Mesendoderm (in vitro differentiated cells): ENCODE data around the gene DCAF4.

ENCODE experiments used
- DNase-seq: peaks from one replicate; pipeline ENCODE4 v3.0.0; 2013
- H2AK5ac ChIP-seq: 2 replicates; pipeline ENCODE4 v1.6.1; 2013; ENCODE audit warnings: low read length, inconsistent platforms
- H2BK120ac ChIP-seq: 2 replicates; pipeline ENCODE4 v1.6.1; 2013; ENCODE audit warnings: low read depth, mild to moderate bottlenecking, low read length, moderate library complexity, mixed read lengths
- H2BK15ac ChIP-seq: replicated peaks from 2 replicates; pipeline ENCODE4 v1.6.1; 2013; ENCODE audit warnings: low read depth, mild to moderate bottlenecking, moderate library complexity
- H2BK5ac ChIP-seq: 2 replicates; pipeline ENCODE4 v1.6.1; 2013; ENCODE audit warnings: low read length, inconsistent platforms
- H3K18ac ChIP-seq: 2 replicates; pipeline ENCODE4 v1.6.1; 2013; ENCODE audit warnings: mild to moderate bottlenecking, low read length, mixed read lengths
- H3K23ac ChIP-seq: one replicate; pipeline ENCODE4 v1.6.1; 2013; ENCODE audit warnings: low read length
- H3K27ac ChIP-seq: 2 replicates; pipeline ENCODE4 v1.5.1; 2013; ENCODE audit warnings: low read depth, mild to moderate bottlenecking, inconsistent platforms, low read length, moderate library complexity
- H3K27me3 ChIP-seq: 2 replicates; pipeline ENCODE4 v1.6.1; 2013; ENCODE audit warnings: low read length, control low read depth, mild to moderate bottlenecking, inconsistent platforms; ENCODE audit not compliant: insufficient read depth, poor library complexity
- H3K36me3 ChIP-seq: 2 replicates; pipeline ENCODE4 v1.6.1; 2013; ENCODE audit warnings: low read length, inconsistent platforms; ENCODE audit not compliant: control insufficient read depth, insufficient read depth
- H3K4ac ChIP-seq: one replicate; pipeline ENCODE4 v1.6.1; 2013; ENCODE audit warnings: low read depth, mild to moderate bottlenecking, low read length, moderate library complexity
- H3K4me1 ChIP-seq: 2 replicates; pipeline ENCODE4 v1.6.1; 2013; ENCODE audit warnings: low read depth, low read length, inconsistent platforms; ENCODE audit not compliant: control insufficient read depth
- H3K4me2 ChIP-seq: 2 replicates; pipeline ENCODE4 v1.6.1; 2013; ENCODE audit warnings: low read length
- H3K4me3 ChIP-seq: 2 replicates; pipeline ENCODE4 v1.5.1; 2013; ENCODE audit warnings: mild to moderate bottlenecking, low read length
- H3K56ac ChIP-seq: one replicate; pipeline ENCODE4 v1.6.1; 2013; ENCODE audit warnings: low read length
- H3K79me1 ChIP-seq: 2 replicates; pipeline ENCODE4 v1.6.1; 2013; ENCODE audit warnings: low read length, inconsistent platforms
- H3K79me2 ChIP-seq: 2 replicates; pipeline ENCODE4 v1.6.1; 2013; ENCODE audit warnings: mild to moderate bottlenecking, low read length; ENCODE audit not compliant: control insufficient read depth, insufficient read depth
- H3K9ac ChIP-seq: 2 replicates; pipeline ENCODE4 v1.6.1; 2013; ENCODE audit warnings: low read length, inconsistent platforms
- H4K5ac ChIP-seq: one replicate; pipeline ENCODE4 v1.6.1; 2013; ENCODE audit warnings: low read length
- H4K8ac ChIP-seq: one replicate; pipeline ENCODE4 v1.6.1; 2013; ENCODE audit warnings: low read depth, mild to moderate bottlenecking, control low read depth, low read length, moderate library complexity
- WGBS: extraction: QIAGEN DNeasy Blood & Tissue Kit; methylation state at CpG from one replicate; pipeline ENCODE4 v1.1.7; 2013; ENCODE audit warnings: low lambda C conversion rate, missing lambda C conversion rate; ENCODE audit not compliant: insufficient coverage; ENCODE audit errors: extremely low coverage; 5-methylcytosine and 5-hydroxymethylcytosine counted together

Gene DCAF4

GRCh38 chr14:72898448-72898847 lies 27.8 kb upstream of the DCAF4 start:
- DNase-seq = no peak
- Histone ChIP-seq H4K8ac (no peak overlapping the region), H3K4ac (no peak overlapping the region), H2BK15ac (no peak overlapping the region), H3K23ac (no peak overlapping the region), H2BK120ac (no peak overlapping the region), H3K4me1 (no peaks in the 10 kb centered on the region), H3K79me2 (no peaks in the 10 kb centered on the region), H3K27ac (no peak overlapping the region), H3K79me1 (no peaks in the 10 kb centered on the region), H3K36me3 (no peaks in the 10 kb centered on the region), H4K5ac (no peak overlapping the region), H2BK5ac (no peak overlapping the region), H3K9ac (no peak overlapping the region), H3K27me3 (no peaks in the 10 kb centered on the region), H2AK5ac (no peak overlapping the region), H3K56ac (no peak overlapping the region), H3K4me3 (no peak overlapping the region), H3K4me2 (no peak overlapping the region), H3K18ac (no peak overlapping the region)
- no CpG with 5 or more reads among the region's 3 CpGs for WGBS

GRCh38 chr14:72901361-72901760 lies 24.9 kb upstream of the DCAF4 start:
- H4K8ac ChIP-seq = no peak overlapping the region
- H3K18ac ChIP-seq = no peak overlapping the region
- no peak for DNase-seq
- H3K4me2 ChIP-seq = no peak overlapping the region
- no CpG with 5 or more reads among the region's 3 CpGs for WGBS
- H3K9ac ChIP-seq = no peak overlapping the region
- H2AK5ac ChIP-seq = no peak overlapping the region
- no peak overlapping the region for H3K4ac ChIP-seq
- no peak overlapping the region for H3K56ac ChIP-seq
- no peaks in the 10 kb centered on the region for H3K79me1 ChIP-seq
- no peak overlapping the region for H2BK15ac ChIP-seq
- H3K23ac ChIP-seq = no peak overlapping the region
- no peak overlapping the region for H4K5ac ChIP-seq
- H2BK5ac ChIP-seq = no peak overlapping the region
- no peaks in the 10 kb centered on the region for H3K79me2 ChIP-seq
- no peak overlapping the region for H3K4me3 ChIP-seq
- no peak overlapping the region for H3K27ac ChIP-seq
- no peak overlapping the region for H2BK120ac ChIP-seq
- H3K27me3 ChIP-seq = no peaks in the 10 kb centered on the region
- H3K4me1 ChIP-seq = no peaks in the 10 kb centered on the region
- H3K36me3 ChIP-seq = no peaks in the 10 kb centered on the region

- no peak overlapping the region for H3K23ac ChIP-seq
- no peak overlapping the region for H3K4me3 ChIP-seq
- no peak overlapping the region for H2BK5ac ChIP-seq
- H3K36me3 ChIP-seq = no peaks in the 10 kb centered on the region
- no peaks in the 10 kb centered on the region for H3K4me1 ChIP-seq
- no peak overlapping the region for H3K4ac ChIP-seq
- no peak overlapping the region for H3K18ac ChIP-seq
- H2AK5ac ChIP-seq = no peak overlapping the region
- no peak overlapping the region for H2BK120ac ChIP-seq
- no peak overlapping the region for H4K8ac ChIP-seq
- H2BK15ac ChIP-seq = no peak overlapping the region
- H3K79me1 ChIP-seq = no peaks in the 10 kb centered on the region
- H3K56ac ChIP-seq = no peak overlapping the region
- no peak overlapping the region for H3K4me2 ChIP-seq
- H3K27me3 ChIP-seq = no peaks in the 10 kb centered on the region
- no peak for DNase-seq
- no peak overlapping the region for H3K9ac ChIP-seq
- no CpG with 5 or more reads among the region's 5 CpGs for WGBS
- no peaks in the 10 kb centered on the region for H3K79me2 ChIP-seq
- H3K27ac ChIP-seq = no peak overlapping the region
- no peak overlapping the region for H4K5ac ChIP-seq
Observed at GRCh38 chr14:72902801-72903530, 23.3 kb upstream of the DCAF4 start.

- H3K9ac ChIP-seq = no peak overlapping the region
- no peak overlapping the region for H3K56ac ChIP-seq
- no peak overlapping the region for H3K4me3 ChIP-seq
- no peak overlapping the region for H4K5ac ChIP-seq
- H3K4me1 ChIP-seq = no peaks in the 10 kb centered on the region
- no peak overlapping the region for H3K4ac ChIP-seq
- no peak overlapping the region for H3K23ac ChIP-seq
- no peak overlapping the region for H2BK120ac ChIP-seq
- H3K79me2 ChIP-seq = no peaks in the 10 kb centered on the region
- H4K8ac ChIP-seq = no peak overlapping the region
- no peak overlapping the region for H3K18ac ChIP-seq
- no peak for DNase-seq
- no peaks in the 10 kb centered on the region for H3K36me3 ChIP-seq
- no peak overlapping the region for H2BK5ac ChIP-seq
- no peak overlapping the region for H2BK15ac ChIP-seq
- no peaks in the 10 kb centered on the region for H3K79me1 ChIP-seq
- no CpG with 5 or more reads among the region's 1 CpG for WGBS
- H2AK5ac ChIP-seq = no peak overlapping the region
- no peak overlapping the region for H3K27ac ChIP-seq
- no peak overlapping the region for H3K4me2 ChIP-seq
- H3K27me3 ChIP-seq = no peaks in the 10 kb centered on the region
Observed at GRCh38 chr14:72903716-72904115, 22.5 kb upstream of the DCAF4 start.

GRCh38 chr14:72904218-72904617 lies 22.0 kb upstream of the DCAF4 start:
- Histone ChIP-seq H3K79me1 (no peaks in the 10 kb centered on the region), H3K79me2 (no peaks in the 10 kb centered on the region), H2BK120ac (no peak overlapping the region), H2BK5ac (no peak overlapping the region), H3K4me2 (no peak overlapping the region), H3K36me3 (no peaks in the 10 kb centered on the region), H3K27me3 (no peaks in the 10 kb centered on the region), H3K9ac (no peak overlapping the region), H3K18ac (no peak overlapping the region), H2BK15ac (no peak overlapping the region), H3K27ac (no peak overlapping the region), H3K4ac (no peak overlapping the region), H3K4me1 (no peaks in the 10 kb centered on the region), H4K8ac (no peak overlapping the region), H2AK5ac (no peak overlapping the region), H4K5ac (no peak overlapping the region), H3K4me3 (no peak overlapping the region), H3K23ac (no peak overlapping the region), H3K56ac (no peak overlapping the region)
- WGBS = no CpG with 5 or more reads among the region's 1 CpG
- DNase-seq = no peak
